SU-DHL-6 (cell line): ENCODE results near the gene PRDM11.

Source experiments
- CTCF ChIP-seq: fragments of 200-600 bp; sonication (generic); IDR thresholded peaks from one replicate; pipeline ENCODE4 v1.5.1; 2017; ENCODE audit warnings: antibody characterized with exemption, mild to moderate bottlenecking, low read length, moderate library complexity; ENCODE audit not compliant: insufficient read depth, poor library complexity, severe bottlenecking
- EZH2phosphoT487 ChIP-seq: fragments of 200-600 bp; sonication (generic), shearing (Covaris generic); conservative IDR thresholded peaks from 2 replicates; pipeline ENCODE4 v1.6.1; 2018; ENCODE audit warnings: mild to moderate bottlenecking, antibody characterized with exemption, low read length, moderate library complexity, mixed read lengths

GRCh38 chr11:45144126-45145082, 2.0 kb upstream of the PRDM11 start:
- TF ChIP-seq CTCF (no peak), EZH2phosphoT487 (no peak)
